OCI-LY1 (cell line): Measurements from ENCODE around the gene TPST1.

Source experiments
- H2AFZ ChIP-seq: fragments of 200-600 bp; sonication (generic), shearing (Covaris generic); 2 replicates; pipeline ENCODE4 v1.6.0; 2014; ENCODE audit warnings: antibody characterized with exemption, mild to moderate bottlenecking, low read length
- H3F3A ChIP-seq: fragments of 200-600 bp; sonication (generic), shearing (Covaris generic); 2 replicates; pipeline ENCODE4 v1.6.0; 2014; ENCODE audit warnings: mild to moderate bottlenecking, antibody characterized with exemption, low read length, moderate library complexity; ENCODE audit not compliant: insufficient read depth
- H3K27ac ChIP-seq: fragments of 200-600 bp; sonication (generic); 2 replicates; pipeline ENCODE4 v1.5.1; 2014; ENCODE audit warnings: low read length, mixed run types, mild to moderate bottlenecking, low read depth; ENCODE audit not compliant: poor library complexity, severe bottlenecking
- H3K27me3 ChIP-seq: fragments of 200-600 bp; sonication (generic); 2 replicates; pipeline ENCODE4 v1.6.0; 2014; ENCODE audit warnings: antibody characterized with exemption, mild to moderate bottlenecking, low read length, moderate library complexity; ENCODE audit not compliant: insufficient read depth
- H3K36me3 ChIP-seq: fragments of 200-600 bp; sonication (generic); 2 replicates; pipeline ENCODE4 v1.6.1; 2014; ENCODE audit warnings: mild to moderate bottlenecking, antibody characterized with exemption, low read length, moderate library complexity, mixed read lengths; ENCODE audit not compliant: insufficient read depth
- H3K4me1 ChIP-seq: fragments of 200-600 bp; sonication (generic); 2 replicates; pipeline ENCODE4 v1.5.1; 2014; ENCODE audit warnings: mild to moderate bottlenecking, low read length, moderate library complexity; ENCODE audit not compliant: insufficient read depth, severe bottlenecking
- H3K4me2 ChIP-seq: fragments of 200-600 bp; sonication (generic), shearing (Covaris generic); 2 replicates; pipeline ENCODE4 v1.6.1; 2014; ENCODE audit warnings: low read length
- H3K4me3 ChIP-seq: fragments of 200-600 bp; sonication (generic); 2 replicates; pipeline ENCODE4 v1.5.1; 2014; ENCODE audit warnings: low read length, low read depth, mild to moderate bottlenecking, mixed read lengths; ENCODE audit not compliant: poor library complexity, severe bottlenecking
- H3K79me2 ChIP-seq: fragments of 200-600 bp; shearing (Covaris generic); 2 replicates; pipeline ENCODE4 v1.6.1; 2016; ENCODE audit warnings: mixed run types, low read length, mixed read lengths; ENCODE audit not compliant: insufficient read depth
- H3K9ac ChIP-seq: fragments of 200-600 bp; sonication (generic), shearing (Covaris generic); 2 replicates; pipeline ENCODE4 v1.6.1; 2014; ENCODE audit warnings: mild to moderate bottlenecking, low read length, mixed read lengths
- H3K9me2 ChIP-seq: fragments of 200-600 bp; sonication (generic), shearing (Covaris generic); 2 replicates; pipeline ENCODE4 v1.6.1; 2014; ENCODE audit warnings: low read depth, mild to moderate bottlenecking, low read length, mixed read lengths
- H3K9me3 ChIP-seq: fragments of 200-600 bp; shearing (Covaris generic); 2 replicates; pipeline ENCODE4 v1.6.1; 2014; ENCODE audit warnings: low read length, mixed read lengths
- H4K20me1 ChIP-seq: fragments of 200-600 bp; sonication (generic), shearing (Covaris generic); 2 replicates; pipeline ENCODE4 v1.6.0; 2016; ENCODE audit warnings: mild to moderate bottlenecking, low read length; ENCODE audit not compliant: insufficient read depth
- EZH2 ChIP-seq: fragments of 200-600 bp; sonication (generic), shearing (Covaris generic); IDR thresholded peaks from 2 replicates; pipeline ENCODE4 v1.8.0; 2017; ENCODE audit warnings: borderline replicate concordance, mixed run types, mild to moderate bottlenecking, antibody characterized with exemption, low read length, moderate library complexity, mixed read lengths
- TF ChIP-seq, protein P1 (sequence below): fragments of 200-600 bp; sonication (generic), shearing (Covaris generic); IDR thresholded peaks from 2 replicates; pipeline ENCODE4 v1.5.1; 2017; ENCODE audit warnings: mild to moderate bottlenecking, antibody characterized with exemption, low read length, moderate library complexity, mixed read lengths

The TPST1 gene

DNA sequence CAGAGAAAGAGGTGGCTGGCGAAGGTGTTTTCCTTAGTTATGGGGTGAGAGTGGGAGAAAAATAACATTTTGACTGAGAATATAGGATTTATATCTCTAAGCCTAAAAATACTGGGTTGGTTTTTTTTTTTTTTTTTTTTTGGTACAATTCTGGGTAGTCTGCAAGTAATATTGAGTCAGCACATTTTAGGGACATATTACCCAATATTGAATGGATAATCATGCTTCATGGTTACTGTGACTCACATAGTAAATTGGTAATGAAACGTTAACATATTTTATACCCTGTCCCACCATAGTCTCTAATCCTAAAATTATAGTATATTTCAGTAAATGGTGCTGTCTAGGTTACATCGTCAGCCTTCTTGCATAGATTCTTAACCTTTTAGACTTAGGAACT, 91.4 kb downstream of the TPST1 start:
- H3K4me2 ChIP-seq = no peak overlapping the region
- H3K36me3 ChIP-seq = no peaks in the 10 kb centered on the region
- no peaks in the 10 kb centered on the region for H3K27me3 ChIP-seq
- no peak overlapping the region for H2AFZ ChIP-seq
- no peaks in the 10 kb centered on the region for H3K79me2 ChIP-seq
- no peak for TF ChIP-seq EZH2
- TF ChIP-seq, protein P1, sequence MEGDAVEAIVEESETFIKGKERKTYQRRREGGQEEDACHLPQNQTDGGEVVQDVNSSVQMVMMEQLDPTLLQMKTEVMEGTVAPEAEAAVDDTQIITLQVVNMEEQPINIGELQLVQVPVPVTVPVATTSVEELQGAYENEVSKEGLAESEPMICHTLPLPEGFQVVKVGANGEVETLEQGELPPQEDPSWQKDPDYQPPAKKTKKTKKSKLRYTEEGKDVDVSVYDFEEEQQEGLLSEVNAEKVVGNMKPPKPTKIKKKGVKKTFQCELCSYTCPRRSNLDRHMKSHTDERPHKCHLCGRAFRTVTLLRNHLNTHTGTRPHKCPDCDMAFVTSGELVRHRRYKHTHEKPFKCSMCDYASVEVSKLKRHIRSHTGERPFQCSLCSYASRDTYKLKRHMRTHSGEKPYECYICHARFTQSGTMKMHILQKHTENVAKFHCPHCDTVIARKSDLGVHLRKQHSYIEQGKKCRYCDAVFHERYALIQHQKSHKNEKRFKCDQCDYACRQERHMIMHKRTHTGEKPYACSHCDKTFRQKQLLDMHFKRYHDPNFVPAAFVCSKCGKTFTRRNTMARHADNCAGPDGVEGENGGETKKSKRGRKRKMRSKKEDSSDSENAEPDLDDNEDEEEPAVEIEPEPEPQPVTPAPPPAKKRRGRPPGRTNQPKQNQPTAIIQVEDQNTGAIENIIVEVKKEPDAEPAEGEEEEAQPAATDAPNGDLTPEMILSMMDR = no peak
- no peak overlapping the region for H3K27ac ChIP-seq
- H3F3A ChIP-seq = no peaks in the 10 kb centered on the region
- no peak overlapping the region for H3K9ac ChIP-seq
- H3K4me3 ChIP-seq = no peak overlapping the region
- H4K20me1 ChIP-seq = no peaks in the 10 kb centered on the region
- no peaks in the 10 kb centered on the region for H3K9me2 ChIP-seq
- H3K9me3 ChIP-seq = peaks cover 14% of the 10 kb centered on the region
- no peaks in the 10 kb centered on the region for H3K4me1 ChIP-seq

DNA sequence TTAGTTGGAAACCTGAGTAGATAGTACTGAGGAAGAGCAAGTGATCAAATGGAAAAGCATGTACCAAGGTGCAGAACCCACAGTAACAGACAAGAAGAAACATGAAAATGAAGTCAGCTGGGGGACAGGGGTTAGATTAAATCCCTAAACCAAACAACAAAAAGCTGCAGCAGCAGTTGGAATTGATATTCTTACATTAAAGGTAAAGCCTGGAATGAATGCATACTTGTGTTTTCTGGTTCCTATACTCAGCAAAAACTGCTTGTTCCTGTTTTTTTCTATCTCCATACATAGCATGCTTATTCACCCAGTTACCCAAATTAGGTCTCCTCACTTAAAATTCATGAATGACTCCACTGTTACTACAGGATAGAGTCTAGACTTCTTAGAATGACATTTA, 92.4 kb downstream of the TPST1 start:
- Histone ChIP-seq H3F3A (no peaks in the 10 kb centered on the region), H2AFZ (no peak overlapping the region), H3K27ac (no peak overlapping the region), H3K9me2 (no peaks in the 10 kb centered on the region), H3K36me3 (no peaks in the 10 kb centered on the region), H3K27me3 (no peaks in the 10 kb centered on the region), H3K9me3 (peaks cover 14% of the 10 kb centered on the region), H3K4me1 (no peaks in the 10 kb centered on the region), H3K4me3 (no peak overlapping the region), H4K20me1 (no peaks in the 10 kb centered on the region), H3K9ac (no peak overlapping the region), H3K79me2 (no peaks in the 10 kb centered on the region), H3K4me2 (no peak overlapping the region)
- TF ChIP-seq, protein P1 = no peak
- no peak for TF ChIP-seq EZH2

DNA sequence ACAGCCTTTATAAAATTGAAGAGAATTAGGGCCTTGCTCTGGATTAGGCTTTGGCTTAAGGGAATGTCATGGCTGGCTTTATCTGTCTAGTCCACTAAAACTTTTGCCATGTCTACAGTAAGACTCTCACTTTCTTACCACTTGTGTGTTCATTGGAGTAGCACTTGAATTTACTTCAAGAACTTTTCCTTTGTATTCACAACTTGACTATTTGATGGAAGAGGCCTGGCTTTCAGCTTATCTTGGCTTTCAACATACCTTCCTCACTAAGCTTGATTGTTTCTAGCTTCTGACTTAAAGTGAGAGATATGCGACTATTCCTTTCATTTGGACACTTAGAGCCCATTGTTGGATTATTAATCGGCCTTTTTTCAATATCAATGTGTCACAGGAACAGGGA, 96.1 kb downstream of the TPST1 start:
- peaks cover 14% of the 10 kb centered on the region for H3K9me3 ChIP-seq
- no peaks in the 10 kb centered on the region for H3K9me2 ChIP-seq
- no peaks in the 10 kb centered on the region for H3K4me1 ChIP-seq
- no peaks in the 10 kb centered on the region for H3K27me3 ChIP-seq
- no peaks in the 10 kb centered on the region for H3K36me3 ChIP-seq
- H3K79me2 ChIP-seq = no peaks in the 10 kb centered on the region
- no peak overlapping the region for H2AFZ ChIP-seq
- no peak overlapping the region for H3K4me2 ChIP-seq
- no peak for TF ChIP-seq EZH2
- TF ChIP-seq, protein P1 = no peak
- H3K4me3 ChIP-seq = no peak overlapping the region
- no peaks in the 10 kb centered on the region for H3F3A ChIP-seq
- no peaks in the 10 kb centered on the region for H4K20me1 ChIP-seq
- H3K27ac ChIP-seq = no peak overlapping the region
- H3K9ac ChIP-seq = no peak overlapping the region
